Endothelial cell of umbilical vein (primary cell): Measurements from ENCODE around the gene MAGIX. TPM values are rescaled to one million over a fixed set of nuclear protein-coding genes. Genes with fewer than 3 reads are reported as not detected.

Experiments used
- BruUV-seq: library from RNA; stranded (reverse); fragments of 400-500 nt; replicated peaks from 2 replicates; lab custom pipeline; 2021; lab: Mats Ljungman, UMichigan
- CTCF ChIA-PET: fragments of 300-600, 350-600 bp; sonication (Branson Sonifier 250); formaldehyde crosslinking; loops from one replicate; lab custom pipeline; 2021; ENCODE audit warnings: antibody characterized with exemption, inconsistent platforms; lab: Charles Lee
- POLR2A ChIA-PET: fragments of 300-600, 350-600 bp; sonication (Branson Sonifier 250); formaldehyde crosslinking; loops from one replicate; lab custom pipeline; 2021; ENCODE audit warnings: antibody characterized with exemption, inconsistent platforms; lab: Charles Lee
- DNase-seq: peaks from one replicate; pipeline ENCODE4 v3.0.0-alpha.2; 2011; ENCODE audit warnings: low read depth, low spot score
- FAIRE-seq: peaks from 2 replicates; lab custom pipeline; 2011; peaks lifted over from hg19 to GRCh38; lab: Jason Lieb, UNC
- H2AFZ ChIP-seq: 2 replicates; pipeline ENCODE4 v1.6.0; 2012; ENCODE audit warnings: low read depth, low read length, control low read depth, inconsistent platforms
- H3K27ac ChIP-seq: 2 replicates; pipeline ENCODE4 v1.5.1; 2011; ENCODE audit warnings: low read depth, mild to moderate bottlenecking, control low read depth, low read length, moderate library complexity; ENCODE audit not compliant: insufficient read depth
- H3K27me3 ChIP-seq, 2 experiments: 2 replicates each; pipeline versions ENCODE4 v1.6.0 to v1.6.1; 2011; ENCODE audit warnings: low read length in 2 of 2, mixed read lengths in 1 of 2; ENCODE audit not compliant: control insufficient read depth in 2 of 2, insufficient read depth in 2 of 2
- H3K36me3 ChIP-seq, 2 experiments: 2 replicates in 1 of 2; 3 replicates in 1 of 2; pipeline ENCODE4 v1.5.1; 2011; ENCODE audit warnings: low read length in 2 of 2, mild to moderate bottlenecking in 1 of 2, moderate library complexity in 1 of 2; ENCODE audit not compliant: control insufficient read depth in 2 of 2, insufficient read depth in 2 of 2; ENCODE audit errors: extremely low read depth in 1 of 2
- H3K4me1 ChIP-seq: 3 replicates; pipeline ENCODE4 v1.5.1; 2011; ENCODE audit warnings: mild to moderate bottlenecking, low read length; ENCODE audit not compliant: control insufficient read depth, insufficient read depth; ENCODE audit errors: extremely low read depth
- H3K4me2 ChIP-seq: 2 replicates; pipeline ENCODE4 v1.6.1; 2011; ENCODE audit warnings: low read length, control low read depth, mixed read lengths; ENCODE audit not compliant: insufficient read depth
- H3K4me3 ChIP-seq, 3 experiments: fragments of 200-600 bp in 1 of 3; sonication (generic), shearing (Covaris generic) in 1 of 3; replicated peaks in 1 of 3; 2 replicates each; pipeline ENCODE4 v1.5.1; 2011 to 2016; ENCODE audit warnings: control low read depth in 3 of 3, low read length in 3 of 3, mild to moderate bottlenecking in 2 of 3, inconsistent platforms in 1 of 3, low read depth in 1 of 3, moderate library complexity in 1 of 3; ENCODE audit not compliant: insufficient read depth in 1 of 3
- H3K79me2 ChIP-seq: 2 replicates; pipeline ENCODE4 v1.6.0; 2012; ENCODE audit warnings: low read length, inconsistent platforms; ENCODE audit not compliant: control insufficient read depth, insufficient read depth
- H3K9ac ChIP-seq: replicated peaks from 2 replicates; pipeline ENCODE3; 2011; ENCODE audit warnings: low read length, control low read depth; ENCODE audit not compliant: insufficient read depth; ENCODE audit errors: extremely low read depth
- H3K9me1 ChIP-seq: replicated peaks from 3 replicates; pipeline ENCODE4 v1.6.0; 2011; ENCODE audit warnings: mild to moderate bottlenecking, low read length; ENCODE audit not compliant: control insufficient read depth, insufficient read depth; ENCODE audit errors: extremely low read depth
- H3K9me3 ChIP-seq: replicated peaks from 2 replicates; pipeline ENCODE4 v1.5.1; 2012; ENCODE audit warnings: low read length, inconsistent platforms; ENCODE audit not compliant: control insufficient read depth, insufficient read depth
- H4K20me1 ChIP-seq: replicated peaks from 2 replicates; pipeline ENCODE3; 2011; ENCODE audit warnings: mild to moderate bottlenecking, low read length; ENCODE audit not compliant: control insufficient read depth, insufficient read depth; ENCODE audit errors: extremely low read depth
- CTCF ChIP-seq, 2 donors: IDR thresholded peaks; 1 replicate in 1 of 2; 2 replicates in 1 of 2; pipeline ENCODE4 v1.5.1; 2011; ENCODE audit warnings: low read length in 2 of 2, mild to moderate bottlenecking in 2 of 2, moderate library complexity in 2 of 2, control low read depth in 1 of 2, inconsistent platforms in 1 of 2, low read depth in 1 of 2; ENCODE audit not compliant: insufficient read depth in 1 of 2; ENCODE audit errors: extremely low read depth in 1 of 2
- EZH2 ChIP-seq: IDR thresholded peaks from 2 replicates; pipeline ENCODE4 v1.6.1; 2012; ENCODE audit warnings: borderline replicate concordance, low read depth, mild to moderate bottlenecking, moderate library complexity, low read length, inconsistent platforms; ENCODE audit not compliant: severe bottlenecking
- FOS ChIP-seq: IDR thresholded peaks from 2 replicates; pipeline ENCODE4 v1.6.1; 2011; ENCODE audit warnings: mild to moderate bottlenecking, low read length, moderate library complexity, borderline replicate concordance; ENCODE audit not compliant: insufficient read depth
- GATA2 ChIP-seq: IDR thresholded peaks from 2 replicates; pipeline ENCODE4 v1.7.0; 2011; ENCODE audit warnings: low read depth, mild to moderate bottlenecking, moderate library complexity, mixed read lengths, low read length; ENCODE audit not compliant: insufficient read length, insufficient read depth
- JUN ChIP-seq: IDR thresholded peaks from 2 replicates; pipeline ENCODE4 v1.6.1; 2011; ENCODE audit warnings: borderline replicate concordance, low read depth; ENCODE audit not compliant: insufficient read length, insufficient read depth
- MAX ChIP-seq: IDR thresholded peaks from 2 replicates; pipeline ENCODE4 v1.6.1; 2011; ENCODE audit not compliant: insufficient read depth, insufficient read length
- MYC ChIP-seq: IDR thresholded peaks from one replicate; pipeline ENCODE4 v1.6.1; 2011; ENCODE audit warnings: mild to moderate bottlenecking, low read depth, low read length
- POLR2AphosphoS5 ChIP-seq: IDR thresholded peaks from 2 replicates; pipeline ENCODE4 v1.6.1; 2012; ENCODE audit warnings: low read depth, mild to moderate bottlenecking, control low read depth, low read length, moderate library complexity; ENCODE audit not compliant: insufficient read depth
- dilution Hi-C: fragments of 300-500 bp; cut with MboI; formaldehyde crosslinking; loops from one replicate; pipeline ENCODE4 v1.15.0; 2019; ENCODE audit warnings: low sequenced_read_pairs; ENCODE audit not compliant: extremely low pct_ligation_motif_present
- intact Hi-C: fragments of 100-400 bp; cut with micrococcal nuclease; formaldehyde crosslinking; loops from one replicate; pipeline ENCODE4 v1.10.0; 2022
- polyA plus RNA-seq, 4 experiments: library from polyadenylated mRNA; depleted of rRNA in 3 of 4; stranded (reverse) in 3 of 4; unstranded in 1 of 4; fragments of >200 nt; gene quantifications; 2 replicates each; pipeline versions ENCODE4 v1.2.1 to v1.2.3, GENCODE V29; 2011 to 2012; ENCODE audit warnings: missing spikeins in 1 of 4
- total RNA-seq: library from RNA; stranded (reverse); gene quantifications from 2 replicates; pipeline ENCODE4 v1.2.3, GENCODE V29; 2021

Gene MAGIX
- total and polyA plus RNA-seq, 2 donors (not counting 3 experiments of a cell fraction or from before 2014, with no cell fraction given): 0.77 to 0.88 TPM

GRCh38 chrX:49209434-49210251, 47.1 kb downstream of the MAGIX start:
- TF ChIP-seq FOS (no peak), JUN (no peak), MAX (no peak), EZH2 (no peak), POLR2AphosphoS5 (no peak), MYC (no peak), CTCF (IDR thresholded peaks at IDR 0.05; ENCODE audit: extremely low read depth in 1 of 2, insufficient read depth in 1 of 2, low read depth in 1 of 2, low read length in 2 of 2) (no peak), GATA2 (no peak)
- H3K9me1 ChIP-seq: no peaks in the 10 kb centered on the region
- no peaks in the 10 kb centered on the region for H3K36me3 ChIP-seq
- H3K79me2 ChIP-seq: no peaks in the 10 kb centered on the region
- H3K4me1 ChIP-seq: no peaks in the 10 kb centered on the region
- no peak overlapping the region for H3K9ac ChIP-seq
- H3K4me2 ChIP-seq: peak overlapping the region; percentile 17
- dilution Hi-C loops: no loop called here
- no peaks in the 10 kb centered on the region for H4K20me1 ChIP-seq
- no TSS peak for BruUV-seq
- no peak overlapping the region for H3K27ac ChIP-seq
- intact Hi-C loops: no loop called here
- no peak overlapping the region for H3K4me3 ChIP-seq
- FAIRE-seq (no peak), DNase-seq (no peak)
- CTCF ChIA-PET: no interaction called here
- H2AFZ ChIP-seq: no peak overlapping the region
- H3K27me3 ChIP-seq: no peaks in the 10 kb centered on the region
- POLR2A ChIA-PET: no interaction called here
- H3K9me3 ChIP-seq: no peaks in the 10 kb centered on the region
